D341Med (cell line): ENCODE results near the gene KIF14.
"Not testable (repeated sequence)": the region's sequence is repeated elsewhere in the genome, so short reads cannot be mapped to it uniquely, and the experiment has no call there.

ENCODE experiments used
- DNase-seq: peaks from one replicate; pipeline ENCODE4 v3.0.0; 2012; ENCODE audit warnings: low spot score

The KIF14 gene

GRCh38 chr1:200634261-200635122 is 13.9 kb upstream of the KIF14 start:
- DNase-seq = no peak

DNA sequence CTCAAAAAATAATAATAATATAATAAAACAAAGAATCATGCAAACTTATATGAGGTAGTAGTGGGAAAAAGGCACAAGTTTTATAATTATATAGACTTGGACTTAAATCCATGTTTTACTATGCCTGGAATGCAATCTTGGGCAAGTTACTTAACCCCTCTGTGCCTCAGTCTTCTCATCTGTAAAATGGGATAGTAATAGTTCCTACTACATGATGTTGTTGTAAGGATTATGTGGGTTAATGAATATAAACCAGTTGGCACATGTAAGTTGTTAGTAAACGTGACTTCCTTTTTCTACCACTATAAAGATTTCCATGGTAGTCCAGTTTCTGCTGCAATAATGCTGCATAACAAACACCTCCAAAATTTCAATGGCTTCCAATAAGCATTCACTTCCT is 10.8 kb upstream of the KIF14 start:
- no peak for DNase-seq

DNA sequence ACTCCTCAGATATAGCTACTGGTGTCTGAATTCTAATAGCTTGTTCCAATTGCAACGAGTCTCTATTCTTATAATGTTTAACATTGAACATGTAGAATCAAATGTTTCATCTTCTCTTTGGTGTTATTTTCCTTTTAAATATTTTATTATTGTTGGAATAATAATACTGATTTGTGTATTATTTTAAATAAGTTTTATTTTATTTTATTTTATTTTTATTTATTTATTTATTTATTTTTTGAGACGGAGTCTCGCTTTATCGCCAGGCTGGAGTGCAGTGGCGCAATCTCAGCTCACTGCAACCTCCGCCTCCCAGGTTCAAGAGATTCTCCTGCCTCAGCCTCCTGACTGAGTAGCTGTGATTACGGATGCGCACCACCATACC is 10.0 kb upstream of the KIF14 start:
- not testable (repeated sequence) for DNase-seq

DNA sequence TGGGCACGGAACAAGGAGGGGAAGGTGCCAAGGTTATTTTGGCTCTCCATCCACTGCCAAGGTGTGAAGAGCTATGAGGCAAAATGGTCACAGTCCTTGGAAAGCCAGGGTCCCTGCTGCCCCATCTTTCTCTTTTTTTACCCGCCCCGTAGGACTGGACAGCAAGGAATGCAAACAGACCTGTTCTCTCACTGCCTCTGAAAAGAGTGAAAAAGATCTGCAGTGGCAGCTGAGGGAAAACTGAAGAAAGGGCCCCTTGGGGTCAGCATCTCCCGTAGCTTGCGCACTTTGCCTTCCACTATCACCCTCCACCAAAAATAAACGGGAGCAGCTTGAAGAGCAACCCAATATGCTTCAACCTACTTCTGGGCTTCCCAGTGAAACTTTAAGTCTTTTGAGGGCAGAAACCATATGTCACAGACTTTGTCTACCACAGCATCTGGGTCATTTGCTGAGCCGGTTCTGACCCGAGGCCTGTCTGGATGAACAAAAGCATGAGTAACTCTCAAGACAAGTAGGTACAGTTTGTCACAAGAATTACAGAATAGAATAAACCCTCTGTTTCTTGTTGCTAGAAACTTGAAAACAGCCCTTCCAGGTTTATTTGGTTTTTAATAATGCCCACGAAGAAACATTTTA is 9.4 kb upstream of the KIF14 start:
- no peak for DNase-seq

GRCh38 chr1:200628223-200628881 is 7.8 kb upstream of the KIF14 start:
- DNase-seq = no peak

GRCh38 chr1:200627575-200628222 is 7.1 kb upstream of the KIF14 start:
- DNase-seq = no peak

GRCh38 chr1:200626853-200627534 is 6.4 kb upstream of the KIF14 start:
- DNase-seq = no peak

DNA sequence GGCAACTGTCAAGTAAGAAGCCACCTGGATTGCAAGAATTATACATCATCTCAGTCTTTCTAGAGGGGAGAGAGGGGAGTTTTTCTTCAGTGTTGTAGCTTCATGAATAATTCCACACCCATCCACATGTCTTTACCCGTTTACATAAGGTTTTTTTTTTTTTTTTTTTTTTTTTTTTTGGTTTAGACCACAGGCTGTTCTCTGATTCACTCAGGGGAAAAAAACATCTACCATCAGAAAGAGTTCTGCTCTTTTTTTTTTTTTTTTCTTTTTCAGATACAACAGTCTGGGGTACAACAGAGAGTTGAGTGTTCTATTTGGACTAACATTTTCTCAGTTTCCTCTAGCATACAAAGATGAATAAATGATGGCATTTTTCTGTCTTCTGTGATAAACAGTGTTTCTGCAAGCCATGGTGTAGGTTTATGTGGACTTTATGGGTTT is 4.9 kb upstream of the KIF14 start:
- DNase-seq = no peak

DNA sequence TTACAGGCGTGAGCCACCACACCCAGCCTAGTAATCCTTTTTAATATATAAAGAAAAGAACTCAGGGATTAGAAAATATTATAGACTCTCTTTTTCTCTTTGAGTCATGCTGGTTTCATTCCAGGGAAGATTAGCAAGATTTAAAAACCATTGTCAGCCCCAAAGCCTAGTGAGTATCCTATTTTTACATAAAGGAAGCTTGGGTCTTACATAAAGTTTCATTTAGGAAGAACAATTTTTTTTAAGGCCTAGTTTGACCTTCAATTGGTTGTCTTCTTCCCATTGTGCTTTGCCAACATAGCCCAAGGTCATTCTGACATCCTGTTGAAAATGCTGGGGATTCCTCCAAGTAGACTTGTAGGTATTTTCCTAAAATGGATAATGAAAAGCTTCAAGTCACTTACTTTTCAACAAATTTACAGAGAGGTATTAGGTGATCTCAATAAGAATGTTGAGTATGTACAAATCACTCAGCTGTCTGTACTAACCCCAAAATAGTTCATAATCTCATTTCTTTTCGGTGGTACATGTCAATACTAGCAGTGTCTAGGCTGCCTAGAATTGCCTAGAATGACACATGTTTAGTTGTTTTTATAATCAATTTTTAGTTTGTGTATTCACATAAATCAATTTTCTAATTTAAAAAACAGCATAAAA is 4.3 kb upstream of the KIF14 start:
- DNase-seq = no peak

GRCh38 chr1:200619894-200620272 is 668 bp downstream of the KIF14 start:
- DNase-seq = no peak

- DNase-seq = no peak
These were observed 9.7 kb downstream of the KIF14 start for GRCh38 chr1:200610846-200611245.

DNA sequence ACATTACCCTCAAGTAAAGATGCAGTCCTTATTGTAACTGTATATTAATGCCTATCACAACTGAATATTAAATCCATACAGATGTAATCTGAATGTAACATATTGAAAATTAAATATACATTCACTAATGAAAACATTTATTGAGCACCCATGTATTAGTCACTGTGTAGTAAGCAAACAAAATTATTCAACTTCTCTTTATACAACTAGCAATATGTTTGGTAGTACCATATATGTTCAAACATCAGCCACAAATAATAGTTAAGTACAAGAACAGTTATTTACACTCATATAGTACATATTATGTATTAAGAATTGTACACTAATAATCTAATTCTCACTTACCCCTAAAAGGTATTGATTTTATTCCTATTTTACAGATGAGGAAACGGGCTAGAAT is 17.9 kb downstream of the KIF14 start:
- no peak for DNase-seq

GRCh38 chr1:200590001-200590400 is 30.6 kb downstream of the KIF14 start:
- DNase-seq = no peak

GRCh38 chr1:200588698-200589097 is 31.9 kb downstream of the KIF14 start:
- no peak for DNase-seq

DNA sequence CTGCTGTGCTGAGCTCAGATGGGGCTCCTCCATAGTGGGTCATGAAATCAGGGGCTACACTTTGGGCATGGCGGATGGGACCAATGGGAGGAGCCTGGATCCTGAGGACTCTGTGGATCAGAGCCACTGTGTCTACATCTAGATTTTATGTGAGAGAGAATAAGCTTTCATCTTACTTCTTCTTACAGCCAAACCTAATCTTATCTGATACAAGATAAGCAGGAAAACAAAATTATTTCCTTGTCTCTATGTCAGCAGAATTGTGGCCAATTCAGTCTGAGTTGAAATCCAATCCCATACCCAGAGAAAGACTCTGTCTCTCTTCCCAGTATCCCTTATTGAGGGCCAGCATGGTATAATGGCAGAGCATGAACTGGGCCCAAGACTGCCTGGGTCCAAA is 56.2 kb downstream of the KIF14 start:
- DNase-seq = no peak

DNA sequence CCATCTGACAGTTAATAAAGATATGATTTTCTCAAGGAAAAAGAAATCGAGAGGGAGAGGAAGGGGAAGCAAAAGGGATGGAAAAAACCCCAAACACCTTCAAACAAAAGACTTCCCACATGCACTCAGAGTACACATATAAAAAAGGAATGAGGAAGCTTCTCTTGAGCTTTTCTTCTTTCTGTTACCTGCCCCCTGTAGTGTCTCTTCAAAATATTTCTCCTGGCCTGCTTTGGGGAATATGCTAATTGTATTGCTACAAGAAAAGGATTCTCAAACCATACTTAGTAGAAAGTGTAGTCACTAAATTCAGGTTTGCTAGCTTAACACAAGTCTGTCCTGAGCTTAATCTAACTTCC is 58.7 kb downstream of the KIF14 start:
- DNase-seq = no peak

DNA sequence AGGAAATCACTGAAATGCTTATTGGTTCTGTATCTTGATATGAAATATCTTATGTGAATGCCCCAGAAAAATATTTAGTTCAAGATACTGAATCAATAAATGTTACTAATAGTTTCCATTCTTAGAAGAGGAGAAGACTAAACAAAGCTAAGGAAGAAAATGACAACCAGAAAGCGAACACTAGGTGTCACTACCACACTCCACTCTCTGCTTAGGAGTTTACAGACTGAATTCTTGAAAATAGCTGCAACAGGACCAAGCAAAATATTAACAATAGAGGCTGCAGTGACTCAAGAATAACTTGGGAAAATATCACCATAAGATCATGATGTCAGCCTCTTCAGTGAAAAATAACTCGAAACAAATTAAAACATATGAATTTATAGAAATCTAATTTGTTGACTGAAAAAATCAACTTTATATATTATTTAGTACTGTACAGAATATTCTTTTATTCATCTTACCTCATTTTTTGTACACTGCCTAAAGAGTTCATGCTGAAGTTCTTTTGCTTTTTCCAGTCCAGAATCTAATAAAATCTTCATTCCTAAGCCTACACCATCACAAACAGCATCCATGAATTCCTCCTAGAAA is 61.6 kb downstream of the KIF14 start:
- DNase-seq = peak; percentile 55

DNA sequence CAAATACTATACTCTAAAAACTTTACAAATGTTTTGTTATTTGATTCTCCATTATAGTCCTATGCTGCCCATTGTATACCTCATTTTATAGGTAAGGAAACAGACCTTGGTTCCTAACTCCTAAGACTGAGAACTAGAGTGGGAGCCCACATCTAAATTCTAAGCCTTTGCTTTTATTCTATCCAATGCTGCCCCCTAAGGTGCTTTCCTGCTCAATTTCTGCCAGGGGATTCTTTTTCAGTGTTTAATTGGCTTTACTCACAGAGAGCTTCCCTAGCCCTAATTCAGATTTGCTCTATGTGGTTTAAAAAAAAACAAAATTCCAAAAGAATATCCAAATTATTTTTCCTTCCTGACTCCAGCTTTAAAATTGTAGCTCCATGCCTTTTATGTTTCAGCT is 64.5 kb downstream of the KIF14 start:
- no peak for DNase-seq

DNA sequence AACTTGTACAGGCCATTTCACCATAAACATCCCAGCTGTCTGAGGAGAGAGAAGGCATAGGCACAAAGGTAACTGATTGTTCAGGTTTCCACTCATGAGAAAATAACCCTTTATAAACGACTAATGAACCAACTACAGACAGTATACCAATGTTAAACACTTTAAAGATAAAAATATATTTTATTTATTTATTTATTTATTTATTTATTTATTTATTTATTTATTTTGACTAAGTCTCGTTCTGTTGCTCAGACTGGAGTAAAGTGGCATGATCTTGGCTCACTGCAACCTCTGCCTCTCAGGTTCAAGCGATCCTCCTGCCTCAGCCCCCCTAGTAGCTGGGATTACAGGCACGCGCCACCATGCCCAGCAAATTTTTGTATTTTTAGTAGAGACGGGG is 67.8 kb downstream of the KIF14 start:
- not testable (repeated sequence) for DNase-seq

DNA sequence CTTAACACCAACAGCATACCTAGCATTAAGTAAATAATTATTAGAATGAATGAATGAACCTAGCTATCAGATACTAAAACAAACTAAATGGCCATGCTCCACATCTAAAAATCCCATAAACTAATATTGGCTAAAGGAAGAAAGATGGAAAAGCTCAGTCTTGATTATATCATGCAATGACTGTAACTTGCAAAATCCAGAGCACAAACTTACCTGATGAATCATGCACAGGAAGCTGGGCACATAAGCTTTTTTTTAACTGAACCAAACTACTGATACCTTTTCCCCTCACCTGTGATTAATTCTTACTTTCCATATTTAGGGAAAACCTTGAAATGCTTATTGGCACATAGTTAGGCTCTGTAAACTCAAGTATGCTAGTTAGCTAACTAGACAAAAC is 70.2 kb downstream of the KIF14 start:
- DNase-seq = no peak

GRCh38 chr1:200547386-200547785 is 73.2 kb downstream of the KIF14 start:
- DNase-seq = no peak
